ENCODE results near the gene B3GAT1. TPM values are rescaled to one million over a fixed set of nuclear protein-coding genes. Genes with fewer than 3 reads are reported as not detected.

B3GAT1 gene
- 0.03 TPM in 1 of 5 replicates, not detected in the others for total RNA-seq (2022; extraction: Qiagen RNA extraction; ENCODE audit: low read depth)

GRCh38 chr11:134412203-134413042, at the start of gene B3GAT1:
Gene B3GAT1, minus strand, starts transcription at chr11:134412242. Its CDS starts 24,583 bp downstream, at chr11:134387659.

GRCh38 chr11:134331354-134332188, 80.5 kb downstream of the B3GAT1 start, which contains the start of gene GLB1L2:
Gene GLB1L2, plus strand, starts transcription at chr11:134331988. Its CDS starts 74 bp downstream, at chr11:134332062.

Other genes starting within 250 kb of the B3GAT1 start
- 20.4 to 25.5 TPM (median 22.9 TPM) in 5 replicates for gene NCAPD3, start 188.3 kb downstream of the B3GAT1 start, total RNA-seq (2022; extraction: Qiagen RNA extraction; ENCODE audit: low read depth)
- gene VPS26B, start 187.6 kb downstream of the B3GAT1 start, total RNA-seq (2022; extraction: Qiagen RNA extraction; ENCODE audit: low read depth): 17.8 to 22.2 TPM (median 20.3 TPM) in 5 replicates
- 16.5 to 17.8 TPM (median 17.2 TPM) in 5 replicates for gene THYN1, start 158.9 kb downstream of the B3GAT1 start, total RNA-seq (2022; extraction: Qiagen RNA extraction; ENCODE audit: low read depth)
- 7.5 to 9.4 TPM (median 9.2 TPM) in 5 replicates for gene ACAD8, start 158.7 kb downstream of the B3GAT1 start, total RNA-seq (2022; extraction: Qiagen RNA extraction; ENCODE audit: low read depth)
- 0.05 TPM in 1 of 5 replicates, not detected in the others for gene GLB1L3, start 135.9 kb downstream of the B3GAT1 start, total RNA-seq (2022; extraction: Qiagen RNA extraction; ENCODE audit: low read depth)
- 1.4 to 2.3 TPM (median 2.0 TPM) in 5 replicates for gene GLB1L2, start 80.3 kb downstream of the B3GAT1 start, total RNA-seq (2022; extraction: Qiagen RNA extraction; ENCODE audit: low read depth)